ENCODE data around the gene ZNF469.

ZNF469 gene

DNA sequence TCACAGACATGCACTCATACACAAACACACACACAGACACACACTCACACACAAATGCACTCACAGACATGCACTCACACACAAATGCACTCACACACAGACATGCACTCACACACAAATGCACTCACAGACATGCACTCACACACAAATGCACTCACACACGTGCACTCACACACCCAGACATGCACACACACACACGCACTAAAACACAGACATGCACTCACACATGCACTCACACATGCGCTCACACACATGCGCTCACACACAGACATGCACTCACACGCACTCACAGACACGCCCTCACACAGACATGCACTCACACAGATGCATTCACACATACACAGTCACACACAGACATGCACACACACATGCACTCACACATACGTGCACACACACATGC lies 2.7 kb upstream of the ZNF469 start:
- no peak for FAIRE-seq

- no peak for FAIRE-seq
Observed at GRCh38 chr16:88380619-88381018, 2.1 kb upstream of the ZNF469 start.

- FAIRE-seq: no peak
Observed at GRCh38 chr16:88381820-88382451, 823 bp upstream of the ZNF469 start.

GRCh38 chr16:88383401-88384221 lies 852 bp downstream of the ZNF469 start:
- no peak for FAIRE-seq

DNA sequence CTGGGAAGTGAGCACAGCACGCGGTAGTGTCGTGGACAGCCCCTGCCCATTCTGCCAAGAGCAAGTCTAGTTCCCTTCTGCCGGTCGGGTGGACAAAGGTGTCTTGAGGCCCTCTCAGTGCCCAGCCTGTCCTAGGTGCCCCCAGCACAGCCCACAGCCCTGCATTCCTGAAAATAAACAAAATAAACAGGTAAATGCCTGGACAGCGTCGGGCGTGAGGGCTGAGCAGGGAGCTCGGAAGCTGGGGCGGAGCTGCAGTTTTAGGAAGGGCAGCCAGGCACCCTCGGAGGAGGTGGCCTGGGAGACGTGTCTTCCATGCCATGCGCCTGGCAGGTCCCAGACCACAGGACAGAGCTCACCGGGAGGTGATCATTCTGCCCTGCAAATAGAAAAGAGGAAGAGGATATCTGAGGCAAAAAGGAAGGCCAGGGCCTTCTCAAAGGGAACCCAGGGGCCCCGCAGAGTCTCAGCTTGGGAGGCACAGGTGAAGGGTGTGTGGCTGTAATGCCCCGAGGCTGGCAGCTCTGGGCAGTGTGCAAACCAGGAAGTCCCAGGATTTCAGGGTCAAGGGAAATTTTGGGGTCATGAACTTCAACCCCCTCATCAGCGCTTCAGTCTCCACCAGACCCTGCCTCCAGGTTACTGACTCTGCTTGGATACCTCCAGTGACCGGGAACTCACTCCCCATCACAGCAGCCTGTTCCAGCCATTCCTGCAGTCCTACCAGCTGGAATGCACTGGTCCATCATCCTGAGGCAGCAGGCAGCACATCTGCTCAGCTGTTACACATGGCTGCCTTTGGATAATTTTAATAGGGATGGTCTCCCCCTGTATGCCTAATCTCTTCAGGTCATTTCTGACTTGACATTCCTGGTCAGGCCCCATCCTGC lies 1.7 kb downstream of the ZNF469 start:
- FAIRE-seq: no peak

DNA sequence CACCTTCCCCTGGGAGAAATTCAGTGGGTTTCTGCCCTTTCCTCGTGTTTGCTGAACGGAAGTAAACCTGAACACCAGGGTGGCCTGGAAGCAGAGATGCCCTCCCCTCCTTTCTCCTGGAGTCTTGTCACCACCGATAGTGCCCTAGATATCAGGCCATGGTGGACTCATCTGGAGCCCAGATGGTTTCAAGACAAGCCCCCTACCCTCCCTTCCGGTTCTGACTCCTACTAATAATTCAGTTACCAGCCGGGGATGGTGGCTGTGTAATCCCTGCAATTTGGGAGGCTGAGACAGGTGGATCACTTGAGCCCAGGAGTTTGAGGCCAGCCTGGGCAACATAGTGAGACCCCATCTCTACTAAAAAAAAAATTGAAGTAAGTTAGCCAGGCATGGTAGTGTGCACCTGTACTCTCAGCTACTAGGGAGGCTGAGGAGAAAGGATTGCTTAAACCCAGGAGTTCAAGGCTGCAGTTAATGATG lies 2.4 kb downstream of the ZNF469 start:
- no peak for FAIRE-seq

DNA sequence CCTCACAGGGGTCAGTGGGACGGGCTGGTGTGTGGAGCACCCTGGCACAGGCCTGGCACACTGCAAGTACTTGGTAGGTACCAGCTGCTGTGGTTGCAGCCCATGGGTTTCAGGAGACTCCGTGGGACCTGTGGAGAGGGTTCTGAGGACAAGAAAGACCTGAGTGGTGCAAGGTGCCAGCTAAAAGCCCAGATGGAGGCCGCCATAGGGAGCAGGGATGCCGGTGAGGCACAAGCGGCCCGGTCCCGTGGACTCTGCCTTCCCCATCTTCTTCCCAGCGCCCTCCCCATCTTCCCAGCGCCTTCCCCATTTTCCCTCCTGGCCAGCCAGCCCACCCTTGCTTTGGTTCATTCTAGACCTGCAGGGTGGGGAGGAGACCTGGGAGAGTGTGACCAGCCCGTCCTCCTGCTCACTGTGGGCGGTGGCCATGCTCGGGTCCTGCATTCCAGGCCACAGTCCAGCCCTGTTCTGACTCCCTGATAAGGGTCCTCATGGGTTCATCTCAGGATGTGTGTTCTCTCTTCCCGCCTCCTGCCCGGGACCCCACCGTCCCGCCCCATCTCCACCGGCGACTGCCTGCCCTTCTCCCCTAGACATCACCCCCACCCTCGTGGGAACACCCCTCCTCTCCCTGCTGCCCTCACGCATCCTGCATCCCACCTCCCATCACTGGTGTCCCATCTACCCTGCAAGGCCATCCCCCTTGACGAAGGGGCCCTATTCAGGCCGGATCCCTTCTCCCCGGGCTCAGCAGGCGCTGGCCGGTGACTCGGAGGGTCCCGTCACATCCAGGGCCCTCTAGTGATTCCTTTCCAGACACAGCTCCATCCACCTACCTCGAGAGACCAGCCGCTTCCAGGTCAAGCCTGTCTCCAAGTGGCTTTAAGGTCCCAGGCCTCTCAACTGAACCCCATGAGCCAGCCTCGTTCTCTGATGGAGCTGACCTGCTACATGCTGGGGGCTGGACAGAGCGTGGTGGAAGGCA lies 3.4 kb downstream of the ZNF469 start:
- FAIRE-seq: no peak

DNA sequence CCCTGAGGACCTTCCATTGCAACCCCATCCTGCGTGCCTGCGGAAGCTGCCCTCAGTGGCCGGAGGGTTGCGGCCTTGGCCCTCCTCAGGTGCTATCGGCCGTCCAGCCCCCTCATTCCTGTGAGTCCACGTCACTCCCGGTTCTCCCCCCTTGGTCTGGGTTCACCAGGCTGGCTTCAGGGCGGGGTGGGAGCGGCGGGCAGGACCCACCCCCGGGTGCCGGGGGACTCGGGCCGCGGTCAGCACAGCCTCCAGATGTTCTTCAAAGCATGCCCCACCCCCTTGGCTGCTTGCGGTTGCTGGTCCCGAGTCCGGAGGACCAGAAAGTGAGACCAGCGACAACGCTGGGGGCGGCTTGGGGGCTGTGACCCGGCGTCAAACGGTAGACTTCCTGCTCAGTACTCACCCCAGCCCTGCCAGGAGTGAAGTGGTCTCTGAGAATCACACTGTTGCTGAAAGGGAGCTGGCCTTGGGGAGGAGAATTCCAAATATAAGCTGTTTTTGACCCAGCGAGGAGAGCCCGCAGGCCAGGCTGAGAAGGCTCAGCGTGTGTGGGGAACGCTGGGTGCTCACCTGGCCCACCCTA lies 4.5 kb downstream of the ZNF469 start:
- no peak for FAIRE-seq

DNA sequence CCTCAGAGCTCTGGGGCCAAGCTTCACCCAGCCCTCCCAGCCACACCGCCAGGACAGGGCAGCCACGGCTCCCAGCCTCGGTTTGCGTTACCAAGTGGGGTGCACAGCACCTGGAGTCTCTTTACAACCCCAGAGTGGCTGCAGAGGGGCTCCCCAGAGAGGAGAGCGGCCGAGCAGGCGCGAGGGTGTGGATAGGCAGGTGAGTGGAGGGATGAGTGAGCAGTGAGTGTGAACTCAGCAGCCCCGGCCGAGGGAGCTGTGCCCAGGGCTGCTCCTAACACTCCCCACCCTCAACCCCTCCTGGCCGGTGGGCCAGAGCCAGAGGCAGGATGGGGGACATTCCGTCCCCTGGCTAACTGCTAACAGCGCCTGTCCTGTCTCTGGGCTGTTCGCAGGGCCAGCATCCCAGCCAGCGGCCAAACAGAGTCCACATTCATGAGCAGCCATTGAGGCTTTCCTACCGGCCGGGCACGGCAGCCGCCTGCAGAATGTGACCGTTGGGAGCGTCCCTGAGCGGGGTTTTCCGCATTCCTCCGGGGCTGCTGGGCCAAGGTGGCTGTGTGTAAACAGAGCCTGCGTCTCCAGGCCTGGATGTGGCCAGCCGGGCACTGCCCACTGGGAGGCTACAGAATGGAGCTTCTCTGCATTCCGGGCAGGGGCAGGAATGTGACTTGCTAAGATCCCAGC lies 5.3 kb downstream of the ZNF469 start:
- no peak for FAIRE-seq

DNA sequence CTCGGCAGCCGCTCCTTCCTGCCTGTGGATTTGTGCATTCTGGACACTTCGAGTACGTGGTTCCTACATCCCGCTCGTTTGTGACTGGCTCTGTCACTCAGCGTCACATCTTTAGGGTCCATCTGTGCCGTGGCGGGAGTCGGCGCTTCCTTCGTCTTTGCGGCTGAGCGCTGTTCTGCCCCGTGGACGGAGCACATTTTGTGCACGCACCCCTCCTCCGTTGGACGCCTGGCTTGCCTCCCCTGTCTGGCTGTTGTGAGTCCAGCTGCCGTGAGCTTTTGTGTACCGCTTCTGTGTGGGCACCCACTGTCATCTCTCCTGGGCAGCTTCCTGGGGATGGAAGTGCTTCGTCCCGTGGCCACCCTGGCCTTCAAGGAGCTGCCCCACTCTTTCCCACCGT lies 6.4 kb downstream of the ZNF469 start:
- FAIRE-seq: no peak

DNA sequence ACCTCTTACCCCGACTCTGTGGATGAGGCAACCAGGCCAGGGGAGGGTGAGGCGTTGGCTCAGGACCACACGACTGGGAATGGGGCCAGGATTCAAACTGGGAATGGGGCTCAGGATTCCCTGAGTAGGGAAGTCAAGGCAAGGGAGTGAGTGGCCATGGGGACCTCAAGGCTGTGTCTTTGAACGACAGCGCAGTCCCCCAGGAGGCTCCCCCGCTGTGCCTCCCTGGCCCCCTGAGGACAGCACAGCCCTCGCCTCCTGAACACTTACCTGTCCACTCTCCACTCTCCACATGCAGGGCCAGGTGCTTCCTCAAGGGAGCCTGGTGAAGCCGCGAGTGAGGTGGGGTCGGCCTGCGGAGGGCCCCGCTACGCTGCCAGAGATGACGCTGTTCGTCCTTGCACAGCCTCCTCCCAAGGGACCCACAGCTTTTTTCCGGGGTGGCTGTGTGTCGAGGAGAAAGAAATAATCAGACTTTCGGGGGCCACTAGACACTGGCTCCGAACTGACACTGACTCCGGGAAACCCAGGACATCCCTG lies 6.9 kb downstream of the ZNF469 start:
- FAIRE-seq: no peak

- no peak for FAIRE-seq
Observed at GRCh38 chr16:88390265-88390664, 7.5 kb downstream of the ZNF469 start.

GRCh38 chr16:88390735-88391134 lies 8.0 kb downstream of the ZNF469 start:
- no peak for FAIRE-seq

GRCh38 chr16:88391144-88391850 lies 8.5 kb downstream of the ZNF469 start:
- FAIRE-seq: no peak

GRCh38 chr16:88392111-88392510 lies 9.4 kb downstream of the ZNF469 start:
- no peak for FAIRE-seq

DNA sequence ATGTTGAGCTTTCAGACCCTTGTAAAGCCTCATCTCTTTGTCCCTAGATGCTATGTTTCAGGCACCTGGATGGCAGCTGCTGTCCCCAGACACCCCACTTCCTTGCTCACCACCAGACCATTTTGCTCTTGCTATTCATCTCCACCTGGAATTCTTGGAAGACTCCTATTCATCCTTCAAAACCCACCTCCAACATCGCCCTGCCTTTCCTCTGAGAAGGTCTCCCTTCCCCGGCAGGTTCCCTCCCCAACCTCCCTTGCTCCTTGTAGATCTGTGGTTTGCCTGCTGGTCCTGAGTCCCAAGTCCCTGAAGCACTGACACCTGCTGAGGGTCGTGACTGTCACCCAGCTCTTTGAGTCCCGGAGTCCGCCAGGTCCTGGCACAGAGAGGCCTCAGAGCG lies 9.9 kb downstream of the ZNF469 start:
- no peak for FAIRE-seq

DNA sequence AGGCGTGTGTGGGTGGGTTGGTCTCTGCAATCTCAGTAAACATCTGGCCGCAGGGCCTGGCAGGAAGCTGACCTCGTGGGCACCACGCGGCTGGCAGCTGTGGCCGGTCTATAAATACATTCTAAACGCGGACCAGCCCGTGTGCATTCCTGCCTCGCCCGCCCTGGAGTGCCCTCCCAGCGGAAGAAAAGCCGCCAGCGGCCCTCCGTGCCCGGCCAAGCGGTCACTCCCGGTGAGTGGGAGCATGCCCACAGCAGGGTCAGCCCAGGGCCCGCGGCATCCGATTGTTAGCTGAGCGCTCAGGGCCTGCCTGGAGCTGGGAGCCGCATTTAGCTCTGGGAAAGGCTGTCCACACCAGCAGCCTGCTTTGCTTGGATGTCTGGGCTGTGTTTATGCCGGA lies 10.3 kb downstream of the ZNF469 start:
- FAIRE-seq: no peak

DNA sequence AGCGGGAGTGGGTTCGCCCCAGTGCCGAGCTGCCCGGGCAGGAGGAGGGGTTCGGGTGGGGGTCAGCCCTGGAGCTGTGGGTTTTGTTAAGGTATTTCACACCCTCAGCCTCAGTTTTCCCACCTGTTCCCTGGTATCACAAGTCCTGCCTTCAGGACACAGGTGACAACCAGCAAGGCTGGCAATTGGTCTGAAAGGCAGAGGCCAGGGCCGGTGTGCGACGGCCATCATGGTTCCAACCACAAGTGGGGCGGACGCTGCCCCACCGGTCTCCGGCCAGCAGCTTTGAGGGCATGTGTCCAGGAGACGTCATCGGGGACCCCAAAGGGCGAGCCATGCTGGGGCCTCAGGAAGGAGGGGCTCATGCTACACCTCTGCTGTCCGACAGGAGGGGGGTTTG lies 10.8 kb downstream of the ZNF469 start:
- FAIRE-seq: no peak

DNA sequence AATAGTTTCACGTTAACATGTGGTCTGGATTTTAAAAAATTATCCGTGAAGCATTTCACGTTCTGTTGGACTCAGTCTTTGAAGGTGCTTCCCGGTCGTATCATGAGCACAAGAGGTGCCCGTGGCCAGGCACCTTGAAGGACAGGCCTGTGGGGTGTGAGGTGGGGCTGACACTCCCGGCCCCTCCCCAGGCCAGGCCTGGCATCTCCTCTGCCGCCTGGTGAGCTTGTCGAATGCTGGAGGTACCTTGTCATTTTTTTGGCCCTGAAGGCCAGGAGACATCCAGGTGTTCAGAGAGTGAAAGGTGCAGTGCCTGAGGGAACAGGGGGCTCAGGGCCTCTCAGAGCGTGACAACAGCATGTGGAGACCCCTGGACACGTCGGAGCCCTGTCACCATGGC lies 11.7 kb downstream of the ZNF469 start:
- no peak for FAIRE-seq
